Activated B cell treated with CpG ODN at 0.5 μM for 24 hours (primary cell): ENCODE data around the gene PTPRN. TPM values are rescaled to one million over a fixed set of nuclear protein-coding genes. Genes with fewer than 3 reads are reported as not detected.

Experiments used
- ATAC-seq: fragments of 200-7000 bp; cut with Tn5 transposase; one replicate; pipeline ENCODE4 v1.10.0; 2021; ENCODE audit warnings: low read depth, mild to moderate bottlenecking, moderate library complexity
- CTCF ChIA-PET: fragments of 350-600 bp; sonication (Branson Sonifier 250); formaldehyde crosslinking; loops from one replicate; lab custom pipeline; 2021; ENCODE audit warnings: antibody characterized with exemption; lab: Charles Lee
- POLR2A ChIA-PET: fragments of 350-600 bp; sonication (Branson Sonifier 250); formaldehyde crosslinking; loops from one replicate; lab custom pipeline; 2021; ENCODE audit warnings: antibody characterized with exemption; lab: Charles Lee
- DNase-seq: peaks from one replicate; pipeline ENCODE4 v3.0.0; 2022
- H3K27ac Mint-ChIP-seq: one replicate; pipeline ENCODE4 v1.8.0; 2020; ENCODE audit warnings: mixed read lengths
- H3K27me3 Mint-ChIP-seq: one replicate; pipeline ENCODE4 v1.8.0; 2021; ENCODE audit warnings: mixed read lengths
- H3K36me3 Mint-ChIP-seq: one replicate; pipeline ENCODE4 v1.8.0; 2021; ENCODE audit warnings: low read depth, mixed read lengths
- H3K4me1 Mint-ChIP-seq: one replicate; pipeline ENCODE4 v1.8.0; 2021; ENCODE audit warnings: mixed read lengths
- H3K4me3 Mint-ChIP-seq: one replicate; pipeline ENCODE4 v1.8.0; 2020; ENCODE audit warnings: mild to moderate bottlenecking, mixed read lengths
- H3K9me3 Mint-ChIP-seq: one replicate; pipeline ENCODE4 v1.8.0; 2020; ENCODE audit warnings: mixed read lengths
- CTCF ChIP-seq: fragments of 200-600 bp; IDR thresholded peaks from one replicate; pipeline ENCODE4 v1.8.0; 2022; ENCODE audit warnings: antibody characterized with exemption, mild to moderate bottlenecking
- intact Hi-C: fragments of 100-400 bp; cut with micrococcal nuclease; formaldehyde crosslinking; loops from one replicate; pipeline ENCODE4 v1.15.1; 2024
- total RNA-seq: library from RNA; stranded (reverse); gene quantifications from 2 replicates; pipeline ENCODE4 v1.2.3, GENCODE V29; 2022

The PTPRN gene
- total RNA-seq, 1 donor from 2014 or later, result not detected

GRCh38 chr2:219352448-219353023 lies 43.3 kb upstream of the PTPRN start:
- H3K27ac Mint-ChIP-seq, result no peak overlapping the region
- CTCF ChIA-PET, result interaction anchor here (1.4 kb wide), 1 partner anchor 17 kb away, joined by 3 read pairs; no protein-coding TSS in a partner anchor
- no peaks in the 10 kb centered on the region for H3K9me3 Mint-ChIP-seq
- H3K27me3 Mint-ChIP-seq, result peaks cover 52% of the 10 kb centered on the region
- H3K36me3 Mint-ChIP-seq, result no peaks in the 10 kb centered on the region
- POLR2A ChIA-PET, result interaction anchor here (0.6 kb wide), 1 partner anchor 177 kb away, joined by 4 read pairs; no protein-coding TSS in a partner anchor
- intact Hi-C loops, result loop anchor here (1.0 kb wide), 2 partner anchors 192 to 294 kb away; partner anchors contain the start of gene NHEJ1
- H3K4me3 Mint-ChIP-seq, result no peak overlapping the region
- peak; percentile 56 for ATAC-seq
- H3K4me1 Mint-ChIP-seq, result no peaks in the 10 kb centered on the region
- no peak for TF ChIP-seq CTCF
- no peak for DNase-seq

GRCh38 chr2:219350710-219351221 lies 41.6 kb upstream of the PTPRN start:
- intact Hi-C loops, result no loop called here
- Mint-ChIP-seq H3K27ac (no peak overlapping the region), H3K4me1 (no peaks in the 10 kb centered on the region), H3K9me3 (no peaks in the 10 kb centered on the region), H3K27me3 (peaks cover 47% of the 10 kb centered on the region), H3K36me3 (no peaks in the 10 kb centered on the region), H3K4me3 (no peak overlapping the region)
- ChIA-PET POLR2A (no interaction called here), CTCF (no interaction called here)
- DNase-seq (no peak), ATAC-seq (no peak)
- no peak for TF ChIP-seq CTCF

- ChIA-PET POLR2A (no interaction called here), CTCF (no interaction called here)
- intact Hi-C loops, result no loop called here
- peaks cover 45% of the 10 kb centered on the region for H3K27me3 Mint-ChIP-seq
- DNase-seq (no peak), ATAC-seq (no peak)
- no peaks in the 10 kb centered on the region for H3K9me3 Mint-ChIP-seq
- H3K27ac Mint-ChIP-seq, result no peak overlapping the region
- no peak overlapping the region for H3K4me3 Mint-ChIP-seq
- H3K4me1 Mint-ChIP-seq, result no peaks in the 10 kb centered on the region
- H3K36me3 Mint-ChIP-seq, result no peaks in the 10 kb centered on the region
- TF ChIP-seq CTCF, result no peak
Observed at GRCh38 chr2:219350215-219350614, 41.0 kb upstream of the PTPRN start.

- DNase-seq (no peak), ATAC-seq (no peak)
- H3K4me3 Mint-ChIP-seq, result no peak overlapping the region
- ChIA-PET POLR2A (no interaction called here), CTCF (interaction anchor here (0.8 kb wide), 1 partner anchor 233 kb away, joined by 3 read pairs; no protein-coding TSS in a partner anchor)
- TF ChIP-seq CTCF, result no peak
- no peaks in the 10 kb centered on the region for H3K9me3 Mint-ChIP-seq
- intact Hi-C loops, result no loop called here
- H3K4me1 Mint-ChIP-seq, result peaks cover 3% of the 10 kb centered on the region
- H3K27ac Mint-ChIP-seq, result no peak overlapping the region
- H3K36me3 Mint-ChIP-seq, result no peaks in the 10 kb centered on the region
- peaks cover 26% of the 10 kb centered on the region for H3K27me3 Mint-ChIP-seq
Observed at GRCh38 chr2:219344751-219345430, 35.7 kb upstream of the PTPRN start.

GRCh38 chr2:219335373-219335786 lies 26.2 kb upstream of the PTPRN start:
- Mint-ChIP-seq H3K4me1 (no peaks in the 10 kb centered on the region), H3K4me3 (no peak overlapping the region), H3K27me3 (peaks cover 67% of the 10 kb centered on the region), H3K27ac (no peak overlapping the region), H3K9me3 (peaks cover 9% of the 10 kb centered on the region), H3K36me3 (no peaks in the 10 kb centered on the region)
- no peak for ATAC-seq
- TF ChIP-seq CTCF, result no peak
- POLR2A ChIA-PET, result no interaction called here
- no peak for DNase-seq
- CTCF ChIA-PET, result no interaction called here
- intact Hi-C loops, result no loop called here
